Activated CD8-positive, alpha-beta memory T cell treated with anti-CD3 and anti-CD28 coated beads, Interleukin-2, amount 10 ng/mL, durations not matched to agents 7 days and 5 days (primary cell): ENCODE measurements around the gene LTB. TPM values are rescaled to one million over a fixed set of nuclear protein-coding genes. Genes with fewer than 3 reads are reported as not detected.
"Not testable (repeated sequence)": the region's sequence is repeated elsewhere in the genome, so short reads cannot be mapped to it uniquely, and the experiment has no call there.

Source experiments
- ATAC-seq: fragments of 150-1000 bp; cut with Tn5 transposase; one replicate; pipeline ENCODE4 v1.10.0; 2021; ENCODE audit warnings: moderate library complexity
- CTCF ChIA-PET: fragments of 350-600 bp; sonication (Branson Sonifier 250); formaldehyde crosslinking; loops from one replicate; lab custom pipeline; 2021; ENCODE audit warnings: antibody characterized with exemption; lab: Charles Lee
- DNase-seq: peaks from one replicate; pipeline ENCODE4 v3.0.0-alpha.2; 2020
- H3K27ac Mint-ChIP-seq: one replicate; pipeline ENCODE4 v1.8.0; 2021; ENCODE audit warnings: mild to moderate bottlenecking, mixed read lengths
- H3K27me3 Mint-ChIP-seq: one replicate; pipeline ENCODE4 v1.8.0; 2021; ENCODE audit warnings: mixed read lengths
- H3K36me3 Mint-ChIP-seq: one replicate; pipeline ENCODE4 v1.8.0; 2021; ENCODE audit warnings: mild to moderate bottlenecking, mixed read lengths
- H3K4me1 Mint-ChIP-seq: one replicate; pipeline ENCODE4 v1.8.0; 2021; ENCODE audit warnings: mixed read lengths
- H3K4me3 Mint-ChIP-seq: one replicate; pipeline ENCODE4 v1.8.0; 2021; ENCODE audit warnings: mild to moderate bottlenecking, moderate library complexity, mixed read lengths
- H3K9me3 Mint-ChIP-seq: one replicate; pipeline ENCODE4 v1.8.0; 2022; ENCODE audit warnings: low read depth, mixed read lengths
- total RNA-seq, 2 experiments: library from RNA; stranded (reverse); gene quantifications; one replicate each; pipeline ENCODE4 v1.2.3, GENCODE V29; 2021

The LTB gene
- total RNA-seq, 2 experiments from 2014 or later, result 608 to 839 TPM

DNA sequence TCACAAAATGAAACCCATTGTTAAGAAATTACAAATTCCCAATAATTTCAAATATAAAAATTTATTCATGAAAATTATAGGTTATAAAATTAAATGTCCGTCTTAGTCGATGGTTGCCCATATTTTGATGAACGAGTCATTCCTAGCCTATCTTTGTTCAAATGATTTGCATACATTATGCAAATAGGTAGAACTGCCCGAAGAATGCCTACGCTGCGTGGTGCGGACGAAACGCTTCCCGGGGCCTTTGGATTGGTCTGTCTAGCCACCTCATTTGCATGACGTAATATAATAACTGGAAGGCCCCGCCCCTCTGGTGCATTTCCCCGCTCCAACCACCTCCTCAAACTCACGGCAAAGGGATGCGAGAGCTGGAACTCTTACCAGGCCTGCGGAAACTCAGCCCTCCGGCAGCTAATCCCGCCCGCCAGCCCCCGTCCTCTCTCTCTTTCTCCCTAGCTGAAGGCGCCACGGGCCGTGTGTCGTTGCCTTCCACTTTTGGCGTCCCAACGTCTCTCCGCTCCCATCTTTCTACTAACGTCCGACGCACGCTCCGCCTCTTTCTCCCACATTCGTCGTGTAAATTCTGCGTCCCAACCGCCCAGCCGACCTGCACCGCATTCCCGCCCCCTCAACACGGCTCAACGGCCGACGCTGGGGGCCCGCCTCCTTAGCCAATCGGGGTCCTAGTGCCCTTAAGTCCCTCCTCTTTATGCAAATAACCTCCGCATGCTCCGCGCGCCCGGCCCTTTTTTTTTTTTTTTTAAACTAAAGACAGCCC lies 37.8 kb upstream of the LTB start:
- Mint-ChIP-seq H3K9me3 (no peaks in the 10 kb centered on the region), H3K4me1 (peaks cover 52% of the 10 kb centered on the region), H3K4me3 (peak overlapping the region; percentile 99), H3K27me3 (no peaks in the 10 kb centered on the region), H3K36me3 (peaks cover 44% of the 10 kb centered on the region), H3K27ac (peak overlapping the region; percentile 94)
- DNase-seq (peak; percentile 99), ATAC-seq (peak; percentile 88)
- CTCF ChIA-PET, result interaction anchor here (0.7 to 1.3 kb wide), 5 partner anchors 22 to 118 kb away, joined by 3 to 7 read pairs (median 3); partner anchors contain the start of gene TNF

DNA sequence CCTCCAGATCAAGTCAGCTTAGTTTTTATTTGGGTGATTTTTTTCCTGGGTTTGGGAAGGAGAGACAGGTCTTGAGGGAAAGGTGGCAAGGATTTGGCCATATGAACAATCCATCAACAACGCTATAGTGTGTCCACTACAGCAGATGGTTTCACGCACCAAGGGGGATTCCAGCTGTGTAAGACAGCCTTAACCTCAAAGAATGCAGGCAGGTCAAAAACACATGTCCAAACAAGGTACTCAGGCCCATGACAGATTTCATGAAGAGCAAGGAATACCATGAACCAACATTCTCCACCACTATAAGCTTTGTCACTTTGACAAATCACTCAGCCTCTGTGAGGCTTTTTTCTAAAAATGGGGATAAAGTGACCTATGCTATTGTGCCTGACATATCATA lies 34.8 kb upstream of the LTB start:
- Mint-ChIP-seq H3K9me3 (no peaks in the 10 kb centered on the region), H3K4me3 (peak overlapping the region; percentile 73), H3K36me3 (peaks cover 19% of the 10 kb centered on the region), H3K27me3 (no peaks in the 10 kb centered on the region), H3K4me1 (peaks cover 41% of the 10 kb centered on the region), H3K27ac (peak overlapping the region; percentile 89)
- ATAC-seq (no peak), DNase-seq (no peak)
- CTCF ChIA-PET, result interaction anchor here (0.6 to 6.1 kb wide), 4 partner anchors 19 to 121 kb away, joined by 3 to 40 read pairs (median 6); no protein-coding TSS in a partner anchor

DNA sequence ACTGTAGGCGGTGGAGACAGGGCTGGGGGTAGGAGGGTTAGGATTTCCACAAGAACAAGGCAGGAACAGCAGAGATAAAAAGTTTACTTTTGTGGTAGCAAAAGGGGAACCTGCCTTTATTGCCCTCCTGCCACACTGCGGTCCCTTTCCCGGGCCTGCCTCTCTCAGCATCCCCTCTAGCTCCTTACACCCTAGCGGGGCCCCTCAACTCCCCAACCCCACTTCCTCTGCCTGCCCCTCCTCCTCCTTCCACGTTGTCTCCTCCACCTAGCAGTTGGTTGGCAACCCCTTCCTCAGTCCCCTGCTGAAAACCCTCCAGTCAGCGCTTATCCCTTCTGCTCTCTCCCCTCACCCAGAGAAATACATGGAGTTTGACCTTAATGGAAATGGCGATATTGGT lies 33.5 kb upstream of the LTB start:
- H3K36me3 Mint-ChIP-seq, result peaks cover 8% of the 10 kb centered on the region
- DNase-seq (peak; percentile 59), ATAC-seq (no peak)
- H3K27ac Mint-ChIP-seq, result peak overlapping the region; percentile 89
- CTCF ChIA-PET, result interaction anchor here (0.9 to 6.1 kb wide), 6 partner anchors 15 to 76 kb away, joined by 3 to 40 read pairs (median 4); partner anchors contain the start of gene C6orf47
- peaks cover 34% of the 10 kb centered on the region for H3K4me1 Mint-ChIP-seq
- H3K4me3 Mint-ChIP-seq, result peak overlapping the region; percentile 73
- H3K27me3 Mint-ChIP-seq, result no peaks in the 10 kb centered on the region
- H3K9me3 Mint-ChIP-seq, result no peaks in the 10 kb centered on the region

DNA sequence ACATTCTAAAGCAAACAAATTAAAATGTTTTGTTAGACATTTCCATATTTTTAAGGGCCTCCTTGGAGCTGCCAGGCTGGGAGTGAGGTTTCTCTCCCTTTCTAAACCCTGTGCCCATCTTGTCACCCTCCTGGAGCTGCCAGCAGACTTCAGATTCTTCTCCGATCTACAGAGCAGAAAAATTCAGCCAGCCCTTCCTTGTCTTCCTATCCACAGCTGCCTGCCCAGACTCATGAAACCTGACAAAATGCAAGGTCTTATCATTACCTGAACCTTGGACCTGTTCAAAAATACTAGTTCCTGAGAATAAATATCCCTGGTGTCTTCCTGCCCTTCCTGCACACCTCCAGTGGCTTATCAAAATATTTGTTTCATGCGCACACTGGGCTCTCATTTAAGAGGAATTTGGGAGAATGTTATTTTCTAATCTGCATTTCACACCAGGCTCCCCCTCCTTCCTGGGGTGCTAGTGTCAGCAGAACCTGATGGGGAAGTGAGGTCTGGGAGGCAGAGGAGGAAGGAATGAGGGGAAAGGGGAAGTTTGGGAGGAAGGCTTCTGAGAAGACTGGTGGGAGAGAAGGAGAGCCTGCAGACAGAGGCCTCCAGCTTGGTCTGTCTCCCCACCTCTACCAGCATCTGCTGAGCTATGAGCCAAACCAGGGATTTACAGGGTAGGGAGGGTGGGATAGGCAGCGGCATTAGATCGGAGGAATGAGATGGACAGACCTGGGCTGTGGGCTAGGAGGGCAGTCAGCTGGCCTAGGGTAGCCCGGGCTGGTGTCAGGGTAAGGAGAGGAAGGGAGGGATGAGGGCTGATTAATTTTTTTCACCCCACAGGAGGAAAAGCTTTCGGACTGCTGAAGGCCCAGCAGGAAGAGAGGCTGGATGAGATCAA lies 32.7 kb upstream of the LTB start, which contains the start of gene AIF1:
Gene AIF1 (plus strand): TSS at position 551 of the 895 bp plus-strand sequence. CDS start 96 bp downstream, at position 647.
- ATAC-seq (no peak), DNase-seq (no peak)
- H3K9me3 Mint-ChIP-seq, result no peaks in the 10 kb centered on the region
- H3K4me3 Mint-ChIP-seq, result peak within 1 kb of the TSS; percentile 73
- no peaks in the 10 kb centered on the region for H3K27me3 Mint-ChIP-seq
- CTCF ChIA-PET, result interaction anchor here (0.9 to 6.1 kb wide), 3 partner anchors 17 to 75 kb away, joined by 3 to 40 read pairs (median 4); no protein-coding TSS in a partner anchor
- peaks cover 34% of the 10 kb centered on the region for H3K4me1 Mint-ChIP-seq
- H3K27ac Mint-ChIP-seq, result peak within 1 kb of the TSS; percentile 89
- H3K36me3 Mint-ChIP-seq, result peaks cover 8% of the 10 kb centered on the region

DNA sequence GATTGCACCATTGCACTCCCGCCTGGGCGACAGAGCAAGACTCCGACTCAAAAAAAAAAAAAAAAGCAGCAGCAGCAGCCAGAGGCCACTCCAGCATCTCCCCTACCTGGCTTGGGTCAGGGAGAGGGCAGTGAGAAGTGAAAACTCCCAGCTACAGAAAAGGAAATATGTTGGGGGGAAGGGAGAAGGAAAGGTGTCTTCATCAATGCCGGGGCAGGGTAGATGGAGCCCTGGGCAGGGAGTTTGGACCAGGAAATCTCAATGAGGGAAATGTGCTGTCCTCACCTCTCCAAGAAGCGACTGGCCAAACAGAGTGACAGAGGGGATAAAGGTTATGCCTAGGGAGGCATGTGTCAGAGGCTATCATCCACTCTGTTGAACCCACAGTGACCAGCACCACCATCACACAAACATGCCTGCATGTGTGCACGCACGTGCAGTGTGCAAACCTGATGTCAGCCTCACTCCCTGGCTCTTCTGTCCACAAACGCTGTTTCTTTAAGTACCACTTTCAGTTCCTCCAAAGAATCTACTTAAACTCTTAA lies 31.9 kb upstream of the LTB start:
- H3K27me3 Mint-ChIP-seq, result no peaks in the 10 kb centered on the region
- no peak overlapping the region for H3K4me3 Mint-ChIP-seq
- H3K27ac Mint-ChIP-seq, result no peak overlapping the region
- CTCF ChIA-PET, result interaction anchor here (1.3 to 6.1 kb wide), 2 partner anchors 16 to 37 kb away, joined by 3 to 40 read pairs; no protein-coding TSS in a partner anchor
- ATAC-seq (no peak), DNase-seq (no peak)
- peaks cover 7% of the 10 kb centered on the region for H3K36me3 Mint-ChIP-seq
- H3K9me3 Mint-ChIP-seq, result no peaks in the 10 kb centered on the region
- peaks cover 29% of the 10 kb centered on the region for H3K4me1 Mint-ChIP-seq

DNA sequence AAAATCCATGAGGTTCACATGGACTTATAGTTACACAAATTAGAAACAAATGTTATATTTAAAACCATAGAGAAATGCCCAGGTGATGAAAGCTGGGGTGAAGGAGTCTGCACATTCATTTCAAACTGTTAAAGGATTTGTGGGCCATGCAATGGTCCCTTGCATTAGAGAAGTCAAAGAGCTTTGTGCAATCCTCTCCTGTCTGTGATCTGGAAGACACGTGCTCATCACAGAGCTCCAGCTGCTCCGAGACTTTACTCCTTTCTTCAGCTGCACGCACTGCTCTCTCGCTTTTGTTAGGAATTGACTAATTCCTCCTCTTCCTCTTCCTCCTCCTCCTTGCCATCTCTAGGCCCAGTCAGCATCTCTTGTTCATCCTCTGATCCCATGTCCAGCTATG lies 28.7 kb upstream of the LTB start:
- CTCF ChIA-PET, result interaction anchor here (1.1 to 3.8 kb wide), 2 partner anchors 8 to 13 kb away, joined by 3 to 35 read pairs; no protein-coding TSS in a partner anchor
- Mint-ChIP-seq H3K4me1 (peaks cover 22% of the 10 kb centered on the region), H3K36me3 (no peaks in the 10 kb centered on the region), H3K4me3 (no peak overlapping the region), H3K27me3 (no peaks in the 10 kb centered on the region), H3K9me3 (no peaks in the 10 kb centered on the region), H3K27ac (no peak overlapping the region)
- no peak for DNase-seq
- ATAC-seq, result no peak

DNA sequence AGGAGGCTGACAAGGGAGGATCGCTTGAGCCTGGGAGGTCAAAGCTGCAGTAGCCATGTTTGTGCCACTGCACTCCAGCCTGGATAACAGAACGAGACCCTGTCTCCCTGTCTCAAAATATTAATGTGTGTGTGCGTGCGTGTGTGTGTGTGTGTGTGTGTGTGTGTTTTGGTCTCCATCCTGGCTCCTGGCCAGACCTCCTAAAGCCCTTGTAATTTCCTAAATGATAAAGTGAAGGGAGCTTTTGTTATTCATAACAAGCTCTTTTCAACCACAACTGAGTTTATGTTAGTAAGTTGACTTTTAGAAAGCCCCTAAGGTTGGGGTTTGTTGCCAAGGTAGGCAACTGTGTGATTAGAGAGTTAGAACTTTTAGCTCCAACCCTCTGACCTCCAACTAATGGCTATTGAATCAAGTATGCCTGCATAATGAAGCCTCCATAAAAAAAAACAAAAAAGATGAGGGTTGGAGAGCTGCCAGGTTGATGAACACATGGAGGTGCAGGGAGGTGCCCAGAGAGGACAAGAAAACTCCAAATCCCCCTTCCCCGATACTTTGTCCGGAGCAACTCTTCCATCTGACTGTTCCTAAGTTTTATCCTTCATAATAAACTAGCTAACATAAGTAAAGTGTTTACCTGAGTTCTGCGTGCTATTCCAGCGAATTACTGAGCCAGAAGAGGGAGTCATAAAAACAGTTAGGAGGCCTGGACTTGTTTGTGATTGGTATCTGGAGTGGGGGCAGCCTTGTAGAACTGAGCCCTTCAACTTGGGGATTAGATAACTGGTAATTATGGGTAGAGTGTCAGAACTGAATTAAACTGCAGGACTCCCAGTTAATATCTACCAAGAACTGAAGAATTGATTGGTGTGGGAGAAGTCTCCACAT lies 27.5 kb upstream of the LTB start:
- Mint-ChIP-seq H3K27me3 (no peaks in the 10 kb centered on the region), H3K27ac (no peak overlapping the region), H3K9me3 (no peaks in the 10 kb centered on the region), H3K4me1 (peaks cover 10% of the 10 kb centered on the region), H3K36me3 (no peaks in the 10 kb centered on the region), H3K4me3 (no peak overlapping the region)
- CTCF ChIA-PET, result interaction anchor here (1.1 to 3.8 kb wide), 3 partner anchors 9 to 29 kb away, joined by 3 to 35 read pairs (median 3); no protein-coding TSS in a partner anchor
- DNase-seq, result no peak
- ATAC-seq, result no peak

DNA sequence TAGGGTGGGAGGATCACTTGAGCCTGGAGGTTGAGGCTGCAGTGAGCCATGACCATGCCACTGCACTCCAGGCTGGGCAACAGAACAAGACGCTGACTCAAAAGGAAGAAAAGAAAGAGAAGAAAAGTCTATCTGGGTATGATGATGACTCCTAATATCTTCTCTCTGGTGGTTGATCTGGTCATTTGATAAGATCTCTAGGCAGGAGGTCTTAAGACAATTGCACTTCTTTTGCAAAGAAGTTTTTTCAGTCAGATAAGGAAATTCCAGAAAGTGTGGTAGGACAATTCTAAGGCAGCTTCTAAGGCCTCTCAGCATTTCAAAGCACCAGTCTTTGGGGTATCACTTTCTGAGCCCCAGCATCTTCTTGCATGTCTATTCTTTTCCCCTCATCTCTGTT lies 25.1 kb upstream of the LTB start:
- peaks cover 2% of the 10 kb centered on the region for H3K27me3 Mint-ChIP-seq
- DNase-seq (no peak), ATAC-seq (peak; percentile 33)
- no peaks in the 10 kb centered on the region for H3K36me3 Mint-ChIP-seq
- H3K9me3 Mint-ChIP-seq, result no peaks in the 10 kb centered on the region
- H3K4me1 Mint-ChIP-seq, result peaks cover 8% of the 10 kb centered on the region
- CTCF ChIA-PET, result interaction anchor here (1.3 to 2.0 kb wide), 3 partner anchors 10 to 56 kb away, joined by 3 to 11 read pairs (median 7); no protein-coding TSS in a partner anchor
- H3K4me3 Mint-ChIP-seq, result no peak overlapping the region
- no peak overlapping the region for H3K27ac Mint-ChIP-seq

DNA sequence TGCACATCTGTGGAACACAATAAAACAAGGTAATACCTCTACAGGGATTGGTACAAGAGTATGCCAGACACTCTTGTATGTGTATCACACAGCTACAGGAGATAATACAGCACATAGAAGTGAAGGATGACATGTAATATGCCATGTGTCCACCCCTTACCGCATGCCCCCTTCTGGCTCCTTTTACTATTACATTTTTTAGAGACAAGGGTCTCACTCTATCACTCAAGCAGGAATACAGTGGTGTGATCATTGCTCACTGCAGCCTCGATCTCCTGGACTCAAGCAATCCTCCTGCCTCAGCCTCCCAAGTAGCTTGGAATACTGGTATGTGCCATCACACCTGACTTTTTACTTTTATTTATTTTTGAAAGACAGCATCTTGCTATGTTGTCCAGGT lies 14.8 kb upstream of the LTB start:
- H3K27me3 Mint-ChIP-seq, result no peaks in the 10 kb centered on the region
- CTCF ChIA-PET, result interaction anchor here (0.6 to 26.0 kb wide), 15 partner anchors 10 to 532 kb away, joined by 3 to 952 read pairs (median 11); partner anchors contain the start of genes AIF1, ATP6V1G2, DDX39B and LST1
- no peaks in the 10 kb centered on the region for H3K36me3 Mint-ChIP-seq
- DNase-seq (no peak), ATAC-seq (peak; percentile 65)
- H3K4me3 Mint-ChIP-seq, result no peak overlapping the region
- H3K9me3 Mint-ChIP-seq, result no peaks in the 10 kb centered on the region
- peaks cover 50% of the 10 kb centered on the region for H3K4me1 Mint-ChIP-seq
- peak overlapping the region; percentile 34 for H3K27ac Mint-ChIP-seq

DNA sequence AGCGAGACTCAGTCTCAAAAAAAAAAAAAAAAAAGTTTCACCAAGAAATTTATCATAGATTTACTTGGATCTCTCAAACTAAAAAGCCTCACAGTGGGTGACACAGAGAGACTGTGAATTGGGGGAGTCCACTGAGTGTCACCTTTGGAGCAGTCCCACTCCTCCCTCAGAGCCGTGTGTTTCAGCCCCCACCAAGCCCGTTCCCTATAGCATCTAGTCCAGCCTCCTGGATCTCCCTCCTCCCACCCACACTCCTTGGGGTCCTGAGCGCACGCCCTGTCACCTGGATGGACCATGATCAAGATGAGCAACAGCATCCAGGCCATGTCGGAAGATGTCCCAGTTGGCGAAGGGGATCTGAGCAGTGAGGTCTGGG lies 10.2 kb upstream of the LTB start:
- Mint-ChIP-seq H3K27me3 (no peaks in the 10 kb centered on the region), H3K4me3 (peak overlapping the region; percentile 78), H3K27ac (peak overlapping the region; percentile 91), H3K36me3 (peaks cover 22% of the 10 kb centered on the region), H3K9me3 (no peaks in the 10 kb centered on the region), H3K4me1 (peaks cover 72% of the 10 kb centered on the region)
- DNase-seq (no peak), ATAC-seq (no peak)
- CTCF ChIA-PET, result interaction anchor here (0.8 to 26.0 kb wide), 8 partner anchors 9 to 146 kb away, joined by 3 to 952 read pairs (median 24); partner anchors contain the start of genes ATP6V1G2, BAG6, DDX39B and LST1

DNA sequence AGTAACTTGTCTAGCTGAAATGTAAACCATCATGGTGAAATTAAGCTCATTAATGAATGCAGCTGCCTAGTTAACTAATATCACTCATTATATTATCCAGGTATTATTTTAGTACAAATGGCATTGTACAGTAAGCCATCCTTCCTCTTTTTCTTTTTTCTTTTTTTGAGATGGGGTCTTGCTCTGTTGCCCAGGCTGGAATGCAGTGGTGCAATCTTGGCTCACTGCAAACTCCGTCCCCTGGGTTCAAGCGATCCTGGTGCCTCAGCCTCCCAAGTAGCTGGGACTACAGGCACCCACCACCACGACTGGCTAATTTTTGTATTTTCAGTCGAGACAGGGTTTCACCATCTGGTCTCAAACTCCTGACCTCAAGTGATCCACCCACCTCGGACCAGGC lies 8.5 kb upstream of the LTB start:
- not testable (repeated sequence) for H3K9me3 Mint-ChIP-seq, H3K27me3 Mint-ChIP-seq, DNase-seq, H3K4me3 Mint-ChIP-seq, ATAC-seq
- Mint-ChIP-seq H3K36me3 (peaks cover 25% of the 10 kb centered on the region), H3K4me1 (peaks cover 78% of the 10 kb centered on the region), H3K27ac (peak overlapping the region; percentile 24)
- CTCF ChIA-PET, result interaction anchor here (1.1 to 26.0 kb wide), 3 partner anchors 8 to 44 kb away, joined by 4 to 952 read pairs (median 931); partner anchors contain the start of genes ATP6V1G2, DDX39B, LST1 and LTB
